ENCODE results near the gene RAE1. TPM values are rescaled to one million over a fixed set of nuclear protein-coding genes. Genes with fewer than 3 reads are reported as not detected.

RAE1 gene
- total RNA-seq, 1 donor from 2014 or later = 44.6 TPM

- Mint-ChIP-seq H3K36me3 (ENCODE audit: insufficient read depth) (peaks cover 38% of the 10 kb centered on the region), H3K27me3 (no peaks in the 10 kb centered on the region), H3K4me3 (ENCODE audit: low read depth) (no peak overlapping the region), H3K4me1 (ENCODE audit: low read depth) (no peaks in the 10 kb centered on the region), H3K9me3 (ENCODE audit: low read depth) (no peaks in the 10 kb centered on the region), H3K27ac (peak overlapping the region; percentile 34)
- DNase-seq (ENCODE audit: low spot score, unreplicated experiment) = no peak
- no peak for TF ChIP-seq CTCF (IDR thresholded peaks at IDR 0.05; ENCODE audit: unreplicated experiment)
Measured at GRCh38 chr20:57371363-57371762, 20.3 kb downstream of the RAE1 start.

- no peak for TF ChIP-seq CTCF (IDR thresholded peaks at IDR 0.05; ENCODE audit: unreplicated experiment)
- Mint-ChIP-seq H3K27me3 (no peaks in the 10 kb centered on the region), H3K36me3 (ENCODE audit: insufficient read depth) (peaks cover 37% of the 10 kb centered on the region), H3K9me3 (ENCODE audit: low read depth) (no peaks in the 10 kb centered on the region), H3K4me1 (ENCODE audit: low read depth) (no peaks in the 10 kb centered on the region), H3K4me3 (ENCODE audit: low read depth) (no peak overlapping the region), H3K27ac (no peak overlapping the region)
- DNase-seq (ENCODE audit: low spot score, unreplicated experiment) = no peak
Measured at GRCh38 chr20:57372157-57372556, 21.1 kb downstream of the RAE1 start.

DNA sequence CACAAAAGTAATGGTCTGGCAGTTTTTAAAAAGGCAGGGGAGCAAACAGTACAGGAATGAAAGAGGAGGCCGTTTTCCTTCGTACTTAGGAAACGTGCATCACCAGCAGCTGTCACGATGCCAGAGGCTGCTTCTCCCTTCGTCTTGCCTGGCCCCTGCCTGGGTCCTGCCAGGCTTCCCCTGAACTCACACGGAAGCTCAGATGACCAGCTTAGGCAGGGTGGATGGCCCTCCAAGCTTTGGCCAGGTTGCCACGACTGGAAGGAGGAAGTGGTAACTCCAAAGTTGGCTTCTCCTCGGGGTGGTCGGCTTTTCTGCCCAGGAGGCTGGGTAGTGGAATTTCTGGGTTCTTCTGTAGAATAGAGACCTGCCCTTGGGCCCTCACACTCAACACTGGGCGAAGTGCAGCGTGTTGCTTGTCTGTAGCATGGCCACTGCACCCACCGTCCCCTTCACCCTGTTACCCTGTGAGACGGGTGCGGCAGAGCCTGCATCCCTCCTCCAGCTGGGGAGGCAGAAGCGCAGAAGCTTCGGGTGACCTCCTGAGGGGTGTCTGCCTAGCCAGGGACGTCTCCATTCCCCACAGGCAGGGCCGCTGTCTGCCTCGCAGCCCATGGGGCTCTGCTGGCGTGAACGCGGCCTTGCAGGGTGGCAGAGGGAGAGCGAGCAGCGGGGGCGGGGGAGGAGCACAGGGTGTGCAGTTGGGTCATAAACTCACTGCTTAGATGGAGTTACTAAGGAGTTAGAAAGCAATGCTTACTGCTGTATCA lies 21.7 kb downstream of the RAE1 start:
- TF ChIP-seq CTCF (IDR thresholded peaks at IDR 0.05; ENCODE audit: unreplicated experiment) = no peak
- Mint-ChIP-seq H3K4me3 (ENCODE audit: low read depth) (no peak overlapping the region), H3K4me1 (ENCODE audit: low read depth) (no peaks in the 10 kb centered on the region), H3K27me3 (no peaks in the 10 kb centered on the region), H3K27ac (no peak overlapping the region), H3K9me3 (ENCODE audit: low read depth) (no peaks in the 10 kb centered on the region), H3K36me3 (ENCODE audit: insufficient read depth) (peaks cover 38% of the 10 kb centered on the region)
- no peak for DNase-seq (ENCODE audit: low spot score, unreplicated experiment)

GRCh38 chr20:57374343-57374930 lies 23.4 kb downstream of the RAE1 start:
- no peak overlapping the region for H3K4me3 Mint-ChIP-seq (ENCODE audit: low read depth)
- H3K9me3 Mint-ChIP-seq (ENCODE audit: low read depth) = no peaks in the 10 kb centered on the region
- TF ChIP-seq CTCF (IDR thresholded peaks at IDR 0.05; ENCODE audit: unreplicated experiment) = no peak
- no peaks in the 10 kb centered on the region for H3K27me3 Mint-ChIP-seq
- H3K4me1 Mint-ChIP-seq (ENCODE audit: low read depth) = no peaks in the 10 kb centered on the region
- no peak for DNase-seq (ENCODE audit: low spot score, unreplicated experiment)
- no peak overlapping the region for H3K27ac Mint-ChIP-seq
- H3K36me3 Mint-ChIP-seq (ENCODE audit: insufficient read depth) = peaks cover 30% of the 10 kb centered on the region

DNA sequence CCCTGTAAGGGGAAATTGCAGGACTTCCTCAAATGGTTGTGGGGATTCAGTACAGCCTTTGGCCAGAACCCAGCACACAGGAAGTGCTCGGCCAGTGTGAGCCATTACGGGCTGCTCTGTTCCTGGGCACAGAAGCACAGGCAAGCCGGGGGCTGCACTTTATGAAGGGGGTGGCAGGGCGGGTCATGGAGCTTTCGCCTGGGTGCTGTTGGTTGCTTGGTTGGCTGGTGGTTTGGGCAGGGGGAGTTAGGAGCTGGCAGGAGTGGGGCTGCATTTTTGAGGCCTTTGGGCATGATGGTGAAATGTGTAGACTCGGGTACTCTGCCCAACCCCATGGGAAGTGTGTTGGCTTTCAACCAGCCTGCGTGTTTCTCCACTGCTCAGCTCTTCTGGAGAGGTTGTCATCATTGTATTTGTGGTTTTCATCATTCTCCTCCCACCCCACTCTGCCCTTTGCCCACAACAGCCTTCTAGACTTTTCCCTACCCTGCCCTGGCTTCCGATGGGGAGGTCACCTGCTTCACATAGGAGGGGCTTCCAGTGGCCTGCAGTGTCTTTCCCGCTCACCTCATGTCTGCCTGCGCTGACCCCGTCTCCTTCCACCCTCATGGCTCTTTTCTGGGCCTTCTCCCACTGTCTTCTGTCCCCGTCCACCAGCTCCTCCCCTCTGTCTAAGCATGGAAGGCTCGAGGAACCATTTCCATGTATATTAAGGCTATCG lies 24.0 kb downstream of the RAE1 start:
- H3K9me3 Mint-ChIP-seq (ENCODE audit: low read depth) = no peaks in the 10 kb centered on the region
- no peak for DNase-seq (ENCODE audit: low spot score, unreplicated experiment)
- TF ChIP-seq CTCF (IDR thresholded peaks at IDR 0.05; ENCODE audit: unreplicated experiment) = no peak
- no peaks in the 10 kb centered on the region for H3K4me1 Mint-ChIP-seq (ENCODE audit: low read depth)
- H3K27ac Mint-ChIP-seq = no peak overlapping the region
- H3K27me3 Mint-ChIP-seq = no peaks in the 10 kb centered on the region
- H3K36me3 Mint-ChIP-seq (ENCODE audit: insufficient read depth) = peaks cover 24% of the 10 kb centered on the region
- H3K4me3 Mint-ChIP-seq (ENCODE audit: low read depth) = no peak overlapping the region

Measured in progenitor cell of endocrine pancreas (in vitro differentiated cells).